ENCODE measurements around the gene LRP11.
"Not testable (repeated sequence)": the region's sequence is repeated elsewhere in the genome, so short reads cannot be mapped to it uniquely, and the experiment has no call there.

GRCh38 chr6:149854017-149854416, 10.1 kb downstream of the LRP11 start:
- TF ChIP-seq, protein P1, sequence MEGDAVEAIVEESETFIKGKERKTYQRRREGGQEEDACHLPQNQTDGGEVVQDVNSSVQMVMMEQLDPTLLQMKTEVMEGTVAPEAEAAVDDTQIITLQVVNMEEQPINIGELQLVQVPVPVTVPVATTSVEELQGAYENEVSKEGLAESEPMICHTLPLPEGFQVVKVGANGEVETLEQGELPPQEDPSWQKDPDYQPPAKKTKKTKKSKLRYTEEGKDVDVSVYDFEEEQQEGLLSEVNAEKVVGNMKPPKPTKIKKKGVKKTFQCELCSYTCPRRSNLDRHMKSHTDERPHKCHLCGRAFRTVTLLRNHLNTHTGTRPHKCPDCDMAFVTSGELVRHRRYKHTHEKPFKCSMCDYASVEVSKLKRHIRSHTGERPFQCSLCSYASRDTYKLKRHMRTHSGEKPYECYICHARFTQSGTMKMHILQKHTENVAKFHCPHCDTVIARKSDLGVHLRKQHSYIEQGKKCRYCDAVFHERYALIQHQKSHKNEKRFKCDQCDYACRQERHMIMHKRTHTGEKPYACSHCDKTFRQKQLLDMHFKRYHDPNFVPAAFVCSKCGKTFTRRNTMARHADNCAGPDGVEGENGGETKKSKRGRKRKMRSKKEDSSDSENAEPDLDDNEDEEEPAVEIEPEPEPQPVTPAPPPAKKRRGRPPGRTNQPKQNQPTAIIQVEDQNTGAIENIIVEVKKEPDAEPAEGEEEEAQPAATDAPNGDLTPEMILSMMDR (IDR thresholded peaks at IDR 0.05), result not testable (repeated sequence)
- TF ChIP-seq POLR2AphosphoS5 (IDR thresholded peaks at IDR 0.05), result not testable (repeated sequence)
